Adrenal gland (tissue), 12 donors: ENCODE data around the gene TEKT3. TPM values are rescaled to one million over a fixed set of nuclear protein-coding genes. Genes with fewer than 3 reads are reported as not detected.

Experiments
- DNase-seq, 7 donors: peaks; one replicate each; pipeline ENCODE4 v3.0.0-alpha.2; 2019 to 2020
- H3K27ac ChIP-seq, 5 donors: fragments of 200-600 bp; sonication (generic) in 4 of 5; 1 replicate in 3 of 5; 2 replicates in 2 of 5; pipeline versions ENCODE4 v1.5.1 to v1.8.0; 2016 to 2020; ENCODE audit warnings: mild to moderate bottlenecking in 1 of 5
- H3K27me3 ChIP-seq: fragments of 200-600 bp; 2 replicates; pipeline ENCODE4 v1.8.0; 2021
- H3K36me3 ChIP-seq, 2 donors: fragments of 200-600 bp; replicated peaks in 1 of 2; 1 replicate in 1 of 2; 2 replicates in 1 of 2; pipeline versions ENCODE4 v1.5.1 to v1.8.0; 2018 to 2022
- H3K4me1 ChIP-seq, 2 donors: fragments of 200-600 bp; replicated peaks in 1 of 2; 1 replicate in 1 of 2; 2 replicates in 1 of 2; pipeline versions ENCODE4 v1.5.1 to v1.8.0; 2018 to 2021
- H3K4me3 ChIP-seq, 4 donors: fragments of 200-600 bp; sonication (generic) in 3 of 4; one replicate each; pipeline ENCODE4 v1.5.1; 2016 to 2018
- H3K9me3 ChIP-seq, 3 donors: fragments of 200-600 bp; sonication (generic) in 1 of 3; replicated peaks in 1 of 3; 1 replicate in 2 of 3; 2 replicates in 1 of 3; pipeline versions ENCODE4 v1.5.1 to v1.8.0; 2016 to 2021
- POLR2A ChIP-seq, 2 donors: fragments of 450-650 bp; IDR thresholded peaks; one replicate each; pipeline ENCODE4 v1.6.1; 2017; ENCODE audit warnings: antibody characterized with exemption in 2 of 2, mild to moderate bottlenecking in 2 of 2, moderate library complexity in 1 of 2
- whole genome bisulfite sequencing, 4 donors: extraction: QIAGEN DNeasy Blood & Tissue Kit in 2 of 4; methylation state at CpG; one replicate each; pipeline versions ENCODE4 v1.1.5 to v1.1.7; 2013 to 2017; 5-methylcytosine and 5-hydroxymethylcytosine counted together
- intact Hi-C, 2 donors: fragments of 100-400 bp; cut with DNase I; formaldehyde crosslinking; loops; one replicate each; pipeline versions ENCODE4 v1.14.1 to v1.15.0; 2022 to 2023
- polyA plus RNA-seq, 3 donors: library from polyadenylated mRNA; stranded (reverse); fragments of 200-250 nt in 2 of 3; fragments of 350-450 nt in 1 of 3; fragmentation: Illumina TruSeq in 1 of 3; extraction: RNeasy Lipid Tissue Mini Kit (QIAGEN cat#74804) in 1 of 3; gene quantifications; one replicate each; pipeline ENCODE4 v1.2.3, GENCODE V29; 2013 to 2014
- total RNA-seq, 9 donors: library from RNA; depleted of rRNA in 4 of 9; stranded (reverse); fragments of >200 nt in 4 of 9; fragments of 120-200 nt in 1 of 9; fragmentation: NEBNext Ultra II Directional in 1 of 9; extraction: Animal tissue kit (Norgen Biotek cat#: 25700) in 1 of 9; gene quantifications; one replicate each; pipeline versions ENCODE4 v1.1.0 to v1.2.4, GENCODE V29; 2013 to 2023
- TF ChIP-seq, protein P1 (sequence below), 6 experiments: fragments of 450-650 bp in 4 of 6; fragments of 200-600 bp in 2 of 6; sonication (generic) in 1 of 6; IDR thresholded peaks; 1 replicate in 5 of 6; 2 replicates in 1 of 6; pipeline versions ENCODE4 v1.5.1 to v1.8.0; 2016 to 2021; ENCODE audit warnings: antibody characterized with exemption in 6 of 6, mild to moderate bottlenecking in 2 of 6, moderate library complexity in 1 of 6
- donor health status: healthy with polysubstance abuse.
- donor health status: Bipolar disorder and iron deficiency.
- donor health status: DM: yes; HTN: yes; CAD: no.
- donor health status: DM: no; HTN: no; CAD: no.
- donor health status: DM: no; HTN: no; CAD: no.
- donor health status: DM: yes; HTN: yes; CAD: no.

Gene TEKT3
- total and polyA plus RNA-seq, 12 donors = 0.39 to 5.5 (median 1.2) TPM; not detected in 2

DNA sequence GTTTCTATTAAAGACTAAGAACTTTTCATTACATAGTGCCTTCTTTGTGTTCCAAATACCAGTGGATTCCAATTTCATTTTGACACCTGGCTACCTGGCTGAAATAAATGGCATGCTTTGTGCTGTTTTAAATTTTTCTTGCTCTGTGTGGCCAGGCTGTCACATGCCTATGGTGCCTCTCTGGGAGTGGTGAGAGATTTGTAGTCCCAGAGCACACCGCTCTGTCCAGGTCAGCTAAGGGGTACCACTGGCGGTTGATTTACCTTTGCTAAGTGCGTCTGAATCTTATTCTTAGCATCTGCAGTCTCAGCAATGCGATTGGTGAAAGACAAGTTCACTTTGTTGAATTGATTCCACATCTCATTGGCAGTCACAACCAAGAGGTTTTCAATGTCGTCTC is 29.4 kb downstream of the TEKT3 start:
- intact Hi-C loops = no loop called here
- no peaks in the 10 kb centered on the region for H3K4me1 ChIP-seq
- no peak for DNase-seq
- 65 to 86% (median 77%) methylated on average over 5 of the region's 5 CpGs for WGBS, 4 donors
- H3K9me3 ChIP-seq = no peaks in the 10 kb centered on the region
- TF ChIP-seq POLR2A (IDR thresholded peaks at IDR 0.05) = no peak
- TF ChIP-seq, protein P1, sequence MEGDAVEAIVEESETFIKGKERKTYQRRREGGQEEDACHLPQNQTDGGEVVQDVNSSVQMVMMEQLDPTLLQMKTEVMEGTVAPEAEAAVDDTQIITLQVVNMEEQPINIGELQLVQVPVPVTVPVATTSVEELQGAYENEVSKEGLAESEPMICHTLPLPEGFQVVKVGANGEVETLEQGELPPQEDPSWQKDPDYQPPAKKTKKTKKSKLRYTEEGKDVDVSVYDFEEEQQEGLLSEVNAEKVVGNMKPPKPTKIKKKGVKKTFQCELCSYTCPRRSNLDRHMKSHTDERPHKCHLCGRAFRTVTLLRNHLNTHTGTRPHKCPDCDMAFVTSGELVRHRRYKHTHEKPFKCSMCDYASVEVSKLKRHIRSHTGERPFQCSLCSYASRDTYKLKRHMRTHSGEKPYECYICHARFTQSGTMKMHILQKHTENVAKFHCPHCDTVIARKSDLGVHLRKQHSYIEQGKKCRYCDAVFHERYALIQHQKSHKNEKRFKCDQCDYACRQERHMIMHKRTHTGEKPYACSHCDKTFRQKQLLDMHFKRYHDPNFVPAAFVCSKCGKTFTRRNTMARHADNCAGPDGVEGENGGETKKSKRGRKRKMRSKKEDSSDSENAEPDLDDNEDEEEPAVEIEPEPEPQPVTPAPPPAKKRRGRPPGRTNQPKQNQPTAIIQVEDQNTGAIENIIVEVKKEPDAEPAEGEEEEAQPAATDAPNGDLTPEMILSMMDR (IDR thresholded peaks at IDR 0.05) = no peak
- no peak overlapping the region for H3K4me3 ChIP-seq
- no peaks in the 10 kb centered on the region for H3K27me3 ChIP-seq
- H3K36me3 ChIP-seq = no peaks in the 10 kb centered on the region
- H3K27ac ChIP-seq = no peak overlapping the region

DNA sequence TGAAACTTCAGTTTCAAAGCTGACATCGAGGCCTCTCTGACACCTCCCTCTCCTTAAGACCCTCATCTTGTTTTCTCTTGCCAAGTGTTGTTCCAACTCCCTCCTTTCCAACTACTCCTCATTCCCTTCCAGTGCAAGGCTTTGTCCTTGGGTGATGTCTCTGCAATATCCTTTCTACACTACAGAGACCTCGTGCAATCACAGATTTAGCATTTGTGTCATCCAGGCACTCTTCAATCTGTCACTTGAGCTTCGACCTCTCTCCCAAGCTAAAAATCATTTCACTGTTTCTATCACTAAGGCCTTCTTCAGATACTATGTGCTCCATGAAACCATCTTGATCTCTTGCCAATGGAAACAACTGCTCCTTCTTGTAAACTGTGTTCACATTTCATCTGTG is 31.6 kb downstream of the TEKT3 start:
- Histone ChIP-seq H3K27ac (no peak overlapping the region), H3K27me3 (no peaks in the 10 kb centered on the region), H3K4me1 (no peaks in the 10 kb centered on the region), H3K4me3 (no peak overlapping the region), H3K9me3 (no peaks in the 10 kb centered on the region), H3K36me3 (no peaks in the 10 kb centered on the region)
- no peak for DNase-seq
- intact Hi-C loops = no loop called here
- WGBS, 4 donors = 60 to 66% (median 63%) methylated on average over 3 of the region's 3 CpGs
- no peak for TF ChIP-seq POLR2A (IDR thresholded peaks at IDR 0.05)
- TF ChIP-seq, protein P1 (IDR thresholded peaks at IDR 0.05) = no peak

DNA sequence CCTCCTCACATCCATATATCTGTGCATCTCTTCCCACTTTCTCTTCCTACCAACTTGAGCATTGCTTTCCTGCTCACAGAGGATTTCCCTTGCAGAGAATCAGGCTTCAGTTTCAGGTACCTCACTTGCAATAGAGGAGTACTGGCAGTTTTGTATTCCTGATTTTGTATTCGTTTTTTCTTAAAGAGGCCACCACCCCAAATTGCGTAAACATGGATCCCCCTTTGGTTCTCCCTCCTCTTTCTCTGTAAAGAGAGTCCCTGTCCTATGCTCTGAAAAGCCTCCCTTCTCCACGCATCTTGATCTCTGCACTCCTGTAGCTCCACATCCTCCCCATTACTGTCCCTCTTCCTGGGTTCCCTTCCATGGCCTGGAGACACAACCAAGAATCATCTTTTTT is 32.2 kb downstream of the TEKT3 start:
- intact Hi-C loops = no loop called here
- no peaks in the 10 kb centered on the region for H3K4me1 ChIP-seq

DNA sequence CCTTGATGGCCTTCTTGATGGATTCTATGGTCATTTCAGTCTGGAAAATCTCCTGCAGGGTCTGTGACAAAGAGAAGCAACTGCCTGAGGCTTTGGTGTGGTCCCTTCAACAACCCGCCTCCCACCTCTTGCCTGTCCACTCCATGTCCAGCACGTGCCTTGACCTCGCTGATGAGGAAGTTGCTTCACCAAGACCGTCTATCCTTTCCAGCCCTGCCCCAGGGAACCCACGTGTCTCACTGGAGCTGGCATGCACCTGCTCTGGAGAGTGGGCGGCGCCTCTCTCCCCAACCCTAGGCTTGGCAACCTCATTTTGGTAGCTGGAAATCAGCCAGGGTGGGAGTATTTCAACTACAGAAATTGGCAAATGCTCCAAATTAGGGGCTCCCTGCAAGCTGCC is 32.6 kb downstream of the TEKT3 start:
- Histone ChIP-seq H3K4me1 (no peaks in the 10 kb centered on the region), H3K9me3 (no peaks in the 10 kb centered on the region), H3K36me3 (no peaks in the 10 kb centered on the region), H3K27ac (no peak overlapping the region), H3K4me3 (no peak overlapping the region), H3K27me3 (no peaks in the 10 kb centered on the region)
- TF ChIP-seq, protein P1 (IDR thresholded peaks at IDR 0.05) = no peak
- TF ChIP-seq POLR2A (IDR thresholded peaks at IDR 0.05) = no peak
- no peak for DNase-seq
- intact Hi-C loops = no loop called here
- WGBS, 4 donors = 83 to 86% (median 83%) methylated on average over 7 of the region's 7 CpGs; no CpG with 5 or more reads in 1 of the 4 donors

More for the DNA sequence above, 32.2 kb downstream of the TEKT3 start:
- WGBS, 4 donors = 45 to 68% (median 56%) methylated on average over 3 of the region's 3 CpGs
- no peak for DNase-seq
- H3K4me3 ChIP-seq = no peak overlapping the region
- no peaks in the 10 kb centered on the region for H3K36me3 ChIP-seq
- no peaks in the 10 kb centered on the region for H3K9me3 ChIP-seq
- no peak for TF ChIP-seq POLR2A (IDR thresholded peaks at IDR 0.05)
- TF ChIP-seq, protein P1 (IDR thresholded peaks at IDR 0.05) = no peak
- H3K27me3 ChIP-seq = no peaks in the 10 kb centered on the region
- H3K27ac ChIP-seq = no peak overlapping the region
